Measurements from ENCODE around the gene ASPSCR1.

The ASPSCR1 gene

DNA sequence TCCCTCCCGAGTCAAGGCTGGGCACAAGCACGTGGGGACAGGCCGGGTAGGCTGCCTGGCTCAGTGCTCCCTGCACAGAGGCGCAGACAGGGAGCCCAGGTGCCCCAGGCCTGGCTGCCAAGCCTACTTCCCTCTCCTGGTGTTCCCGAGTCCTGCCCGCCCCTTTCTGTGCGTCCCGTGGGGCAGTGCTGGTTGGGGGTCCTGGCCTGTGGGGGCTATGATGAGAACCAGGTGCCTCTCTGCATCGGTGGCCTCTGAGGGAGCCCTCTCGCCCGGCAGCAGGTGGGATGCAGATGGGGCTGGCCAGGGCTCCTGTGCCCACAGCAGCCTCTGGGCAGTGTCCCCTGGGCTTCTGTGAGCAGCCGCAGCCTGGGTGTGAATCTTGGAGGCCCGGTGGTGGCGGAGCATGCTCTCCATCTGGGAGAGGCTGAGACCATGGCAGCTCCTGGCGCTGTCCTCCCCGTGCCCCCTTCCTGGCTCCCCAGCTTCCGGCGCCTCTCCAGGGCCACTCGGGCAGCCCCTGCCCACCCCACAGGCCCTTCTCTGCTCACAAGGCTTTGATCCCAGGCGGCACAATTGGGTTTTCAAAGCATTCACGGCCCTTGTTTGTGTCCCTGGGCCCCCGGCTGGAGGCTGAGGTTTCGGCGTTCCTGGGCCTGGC is 38.0 kb downstream of the ASPSCR1 start:
- no peak for DNase-seq

DNA sequence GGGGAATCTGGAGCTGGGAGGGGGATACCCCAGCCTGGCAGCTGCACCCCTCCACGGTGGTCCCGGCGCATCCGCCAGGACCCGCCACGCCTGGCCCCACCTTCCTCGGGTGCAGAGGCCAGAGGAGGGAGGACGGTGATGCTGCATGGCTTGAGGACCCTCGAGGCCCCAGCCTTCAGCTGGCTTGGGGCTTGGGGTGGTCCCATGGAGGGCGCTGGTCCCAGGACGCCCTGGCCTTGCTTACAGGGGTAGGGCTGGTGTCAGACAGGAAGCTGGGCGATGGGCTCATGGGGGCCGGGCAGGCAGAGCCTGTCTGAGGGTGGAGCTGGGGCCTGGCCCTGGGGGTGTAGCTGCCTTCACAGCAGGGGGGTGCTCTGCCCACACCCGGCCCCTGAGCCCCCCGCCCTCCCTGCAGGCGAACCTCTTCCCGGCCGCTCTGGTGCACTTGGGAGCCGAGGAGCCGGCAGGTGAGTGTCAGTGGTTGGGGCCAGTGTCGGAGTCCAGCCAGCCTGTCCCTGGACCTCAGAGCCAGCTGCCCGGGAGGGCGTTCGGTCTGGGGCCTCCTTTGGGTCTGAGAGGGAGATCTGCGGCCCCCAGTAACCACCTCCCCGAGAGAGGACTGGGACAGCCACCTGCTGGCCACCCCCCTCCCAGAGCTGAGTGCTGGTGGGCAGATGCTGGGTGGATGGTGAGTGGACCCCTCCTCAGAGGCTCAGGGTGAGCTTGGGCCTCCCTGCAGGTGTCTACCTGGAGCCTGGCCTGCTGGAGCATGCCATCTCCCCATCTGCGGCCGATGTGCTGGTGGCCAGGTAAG is 38.8 kb downstream of the ASPSCR1 start:
- no peak for DNase-seq

- DNase-seq, result no peak
These were observed 39.5 kb downstream of the ASPSCR1 start for GRCh38 chr17:82016875-82017459.

DNA sequence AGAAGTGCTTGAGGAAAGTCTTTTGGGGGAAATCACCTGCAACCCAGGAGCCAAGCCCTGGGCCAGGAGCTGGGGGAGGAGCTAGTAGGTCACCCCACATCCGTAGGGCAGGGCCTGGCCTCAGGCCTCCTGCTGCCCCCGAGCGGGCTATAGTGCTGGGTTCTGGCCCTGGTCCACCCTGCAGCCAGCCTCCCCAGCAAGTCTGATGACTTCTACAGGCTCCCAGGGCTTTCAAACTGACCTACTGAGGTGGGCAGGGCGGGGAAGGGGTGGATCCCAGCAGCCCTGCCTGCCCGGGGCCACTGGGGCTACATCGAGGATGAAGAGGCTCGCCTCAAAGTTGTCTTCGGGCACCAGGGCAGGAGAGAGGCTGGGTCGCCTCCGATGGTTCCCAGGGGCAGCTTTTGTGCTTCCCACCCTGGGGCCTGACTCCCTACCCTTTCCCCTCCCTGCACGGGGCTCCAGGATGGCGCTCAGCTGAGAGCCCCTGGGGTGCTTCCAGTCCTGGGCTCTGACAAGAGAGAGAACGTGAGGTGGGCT is 40.3 kb downstream of the ASPSCR1 start:
- DNase-seq, result no peak

DNA sequence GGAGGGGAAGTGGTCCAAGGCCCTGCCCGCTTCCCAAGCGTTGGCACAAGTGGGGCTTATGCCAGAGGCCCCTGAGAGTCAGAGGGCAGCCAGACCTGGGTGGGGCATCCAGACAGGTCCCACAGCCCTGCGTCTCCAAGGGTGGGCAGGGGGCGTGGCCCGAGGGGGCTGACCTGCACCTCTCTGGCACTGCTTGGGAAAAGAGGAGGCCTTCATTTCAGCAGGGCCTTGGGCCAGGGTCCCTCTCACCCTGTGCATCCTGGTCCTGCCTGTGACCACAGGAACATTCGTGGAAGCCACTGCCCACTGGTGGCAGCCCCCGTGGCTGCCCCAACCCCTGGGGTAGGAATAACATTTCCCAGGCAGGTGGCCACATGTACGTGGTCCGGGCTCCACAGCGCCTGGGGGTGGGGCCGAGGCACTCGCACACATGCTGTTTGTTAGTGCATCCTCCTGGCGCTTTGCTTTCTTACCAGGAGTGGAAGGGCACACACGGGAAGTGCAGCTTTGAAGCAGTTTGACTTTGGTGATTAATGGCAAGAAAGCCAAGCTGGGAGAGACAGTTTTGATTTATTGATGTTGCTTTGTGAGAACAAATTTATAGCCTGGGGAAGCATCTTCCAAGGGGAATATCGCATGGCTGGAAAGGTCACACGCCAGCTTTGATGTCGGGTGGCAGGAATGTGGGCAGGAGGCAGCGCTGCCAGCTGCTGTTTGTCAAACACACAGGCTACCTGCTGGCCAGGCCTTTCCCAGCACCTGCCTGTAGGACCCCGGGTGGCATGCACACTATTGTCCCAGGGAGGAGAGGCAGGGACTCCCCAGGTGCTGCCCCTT is 40.9 kb downstream of the ASPSCR1 start:
- DNase-seq, result no peak

- no peak for DNase-seq
These were observed 41.7 kb downstream of the ASPSCR1 start for GRCh38 chr17:82018989-82019689.

GRCh38 chr17:82019690-82020571 is 42.5 kb downstream of the ASPSCR1 start:
- peak; percentile 62 for DNase-seq

DNA sequence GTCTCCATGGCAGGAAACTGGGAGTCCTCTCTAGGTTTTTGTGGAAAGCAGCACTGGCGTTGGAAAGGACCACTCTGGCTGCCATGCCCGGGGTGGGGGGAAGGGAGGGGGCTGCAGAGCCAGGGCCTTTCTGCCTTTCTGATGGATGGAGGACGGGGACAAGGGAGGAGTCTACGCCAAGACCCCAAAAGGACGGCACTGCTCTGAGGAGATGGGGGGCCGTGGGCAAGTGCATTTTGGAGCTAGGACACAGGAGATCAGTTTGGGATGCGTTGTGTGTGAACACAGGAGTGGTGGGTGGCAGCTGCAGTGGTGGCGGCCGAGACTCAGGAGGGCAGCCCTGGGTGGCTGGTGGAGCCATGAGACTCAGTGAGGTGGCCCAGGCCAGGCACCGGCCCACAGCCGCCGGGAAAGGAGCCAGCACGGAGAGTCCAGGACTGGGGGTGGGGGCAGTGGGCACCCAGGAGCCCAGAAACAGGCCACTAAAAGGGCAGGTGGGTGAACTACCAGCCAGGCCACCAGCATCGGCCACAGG is 43.2 kb downstream of the ASPSCR1 start:
- DNase-seq, result no peak

DNA sequence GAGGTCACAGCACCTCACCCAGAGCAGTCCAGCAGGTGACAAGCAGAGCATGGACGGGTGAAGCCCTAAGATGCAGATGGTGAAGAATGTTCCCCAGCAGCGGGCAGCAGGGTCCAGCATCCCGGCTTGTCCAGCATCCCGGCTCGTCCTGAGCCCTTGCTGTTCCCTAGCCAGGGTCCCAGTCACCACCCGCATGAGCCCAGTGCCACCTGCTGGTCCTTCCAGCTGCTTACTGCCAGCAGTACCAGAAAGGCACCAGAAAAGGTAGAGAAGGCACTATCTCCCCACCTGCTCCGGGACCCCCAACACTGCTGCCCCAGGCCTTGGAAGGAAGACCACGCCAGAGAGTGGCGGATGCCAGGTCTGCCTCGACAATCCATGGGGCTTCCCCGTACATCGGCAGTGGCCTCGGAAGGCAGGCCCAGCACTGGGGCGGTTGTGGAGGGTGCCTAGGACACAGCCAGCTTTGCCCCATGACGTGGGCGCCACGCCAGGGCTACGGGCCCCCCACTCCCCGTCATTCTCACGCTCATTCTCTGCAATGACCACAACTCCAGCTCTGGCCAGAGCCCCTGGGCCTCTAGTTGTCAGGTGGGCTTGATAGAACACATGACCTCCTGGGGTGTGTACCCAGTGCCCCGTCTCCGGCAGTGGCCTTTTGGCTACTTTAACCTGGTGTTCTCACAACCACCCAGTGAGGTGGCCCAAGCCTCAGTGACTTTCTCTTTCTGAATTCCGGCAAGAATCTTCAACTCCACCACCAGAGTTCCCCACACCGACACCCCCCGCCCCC is 43.9 kb downstream of the ASPSCR1 start:
- DNase-seq, result peak; percentile 65

- DNase-seq, result no peak
These were observed 44.5 kb downstream of the ASPSCR1 start for GRCh38 chr17:82021900-82022309.

GRCh38 chr17:82022310-82022980 is 45.0 kb downstream of the ASPSCR1 start, which contains the start of gene CENPX:
Gene CENPX (minus strand): TSS chr17:82022878. CDS start chr17:82022861, 17 bp downstream.
- DNase-seq, result no peak

DNA sequence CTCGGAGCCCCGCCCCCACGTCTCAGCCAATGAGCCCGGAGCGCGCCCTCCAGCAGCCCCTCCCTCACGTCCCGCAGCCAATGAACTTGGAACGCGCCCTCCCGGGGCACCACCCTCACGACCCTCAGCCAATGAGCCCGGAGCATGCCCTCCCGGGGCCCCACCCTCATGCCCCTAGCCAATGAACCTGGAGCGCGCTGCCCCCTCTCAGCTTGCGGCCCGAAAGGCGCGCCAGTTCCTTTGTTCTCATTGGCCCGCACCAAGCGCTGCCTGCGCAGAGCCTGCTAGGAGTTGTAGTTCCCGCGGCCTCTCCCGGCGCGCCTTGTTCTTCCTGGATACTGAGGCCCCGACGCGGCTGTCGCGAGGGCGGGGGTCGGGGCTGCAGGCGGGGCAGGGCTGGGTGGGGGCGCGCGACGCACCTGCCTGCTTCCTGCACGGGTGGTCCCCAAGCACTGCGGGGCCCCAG is 45.6 kb downstream of the ASPSCR1 start, which contains the start of gene LRRC45:
Gene LRRC45 (plus strand): TSS at position 325 of the 466 bp plus-strand sequence. CDS start 339 bp downstream, outside the sequence.
- peak; percentile 100 for DNase-seq

DNA sequence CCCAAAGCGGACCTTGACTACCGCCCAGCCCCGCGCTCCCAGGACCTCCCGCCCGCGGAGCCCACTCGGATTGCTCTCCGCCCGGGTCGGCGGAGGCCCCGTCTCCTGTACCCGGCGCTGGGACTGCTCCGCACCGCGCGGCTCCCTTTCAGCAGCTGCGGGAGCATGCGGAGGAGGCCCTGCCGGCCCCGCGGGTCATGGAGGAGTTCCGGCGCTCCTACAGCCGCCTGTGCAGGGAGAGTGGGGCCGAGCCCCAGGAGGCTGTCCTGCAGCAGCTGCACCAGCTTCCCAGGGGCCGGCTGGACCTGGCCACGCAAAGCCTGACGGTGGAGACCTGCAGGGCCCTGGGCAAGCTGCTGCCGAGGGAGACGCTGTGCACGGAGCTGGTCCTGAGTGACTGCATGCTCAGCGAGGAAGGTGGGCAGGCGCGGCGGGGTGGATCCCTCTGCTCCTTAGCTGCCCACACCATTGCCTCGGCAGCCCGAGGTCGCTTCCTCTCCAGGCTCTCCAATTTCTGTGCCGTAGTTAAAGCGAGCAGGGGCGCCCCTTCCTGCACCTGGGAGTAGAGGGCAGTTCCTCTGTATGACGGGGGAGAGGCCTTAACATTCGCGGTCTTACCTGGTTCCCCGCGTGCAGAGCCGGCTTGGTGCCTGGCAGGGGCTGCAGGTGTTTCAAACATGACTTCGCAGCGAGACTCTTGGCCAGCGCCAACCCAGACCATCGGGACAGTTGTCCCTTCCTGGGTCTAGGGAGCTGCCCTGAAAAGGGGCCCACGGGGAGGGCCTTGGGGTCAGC is 46.2 kb downstream of the ASPSCR1 start:
- no peak for DNase-seq

DNA sequence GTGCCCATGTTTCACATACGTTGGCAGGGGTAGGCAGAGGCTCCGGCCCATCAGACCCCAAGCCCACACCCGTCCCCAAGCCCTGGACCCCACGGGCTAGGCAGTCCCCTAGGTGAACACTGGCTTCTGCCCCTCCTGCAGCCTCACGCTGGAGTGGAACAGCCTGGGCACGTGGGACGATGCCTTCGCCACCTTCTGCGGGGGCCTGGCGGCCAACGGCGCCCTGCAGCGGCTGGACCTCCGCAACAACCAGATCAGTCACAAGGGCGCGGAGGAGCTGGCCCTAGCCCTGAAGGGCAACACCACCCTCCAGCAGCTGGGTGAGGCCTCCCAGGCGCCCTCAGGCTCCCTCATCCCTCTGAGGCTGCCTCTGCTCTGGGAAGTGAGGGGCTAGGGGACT is 47.4 kb downstream of the ASPSCR1 start:
- no peak for DNase-seq

GRCh38 chr17:82025401-82026107 is 48.1 kb downstream of the ASPSCR1 start:
- no peak for DNase-seq

- no peak for DNase-seq
These were observed 50.8 kb downstream of the ASPSCR1 start for GRCh38 chr17:82028246-82028645.

DNA sequence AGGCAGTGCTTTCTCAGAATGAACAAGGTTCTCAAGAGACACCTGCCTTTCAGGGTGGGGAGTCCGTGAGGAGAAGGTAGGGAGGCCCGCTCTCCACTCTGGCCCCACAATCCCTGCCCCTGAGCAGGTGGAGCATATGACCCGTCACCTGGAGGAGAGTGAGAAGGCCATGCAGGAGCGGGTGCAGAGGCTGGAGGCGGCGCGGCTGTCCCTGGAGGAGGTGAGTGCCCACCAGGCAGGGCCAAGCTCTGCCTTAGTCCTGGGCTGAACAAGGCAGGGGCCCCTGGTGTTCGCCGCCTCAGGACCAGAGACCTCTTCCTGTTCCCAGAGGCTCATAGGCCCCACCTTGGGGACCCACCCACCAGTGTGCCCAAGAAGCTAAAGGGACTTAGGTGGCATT is 51.5 kb downstream of the ASPSCR1 start:
- no peak for DNase-seq

All from CD4-positive, alpha-beta T cell treated with Interleukin-17A for 1 hour (primary cell).